Right cardiac atrium (tissue), 5 donors: Measurements from ENCODE around the gene C1RL. TPM values are rescaled to one million over a fixed set of nuclear protein-coding genes. Genes with fewer than 3 reads are reported as not detected.

Experiments
- ATAC-seq, 2 donors: fragments of 200-7000 bp; cut with Tn5 transposase; one replicate each; pipeline versions ENCODE4 v1.8.0 to v1.9.1; 2020; ENCODE audit warnings: moderate library complexity in 2 of 2, mild to moderate bottlenecking in 1 of 2
- DNase-seq, 3 donors: peaks; one replicate each; pipeline ENCODE4 v3.0.0-alpha.2; 2020
- H3K27ac ChIP-seq: one replicate; pipeline ENCODE4 v1.5.1; 2013; ENCODE audit warnings: mild to moderate bottlenecking, low read length, control low read depth, moderate library complexity
- H3K27me3 ChIP-seq: one replicate; pipeline ENCODE4 v1.6.1; 2013; ENCODE audit not compliant: control insufficient read depth, insufficient read depth
- H3K4me1 ChIP-seq: one replicate; pipeline ENCODE4 v1.6.1; 2013; ENCODE audit warnings: low read length; ENCODE audit not compliant: control insufficient read depth, insufficient read depth
- H3K4me3 ChIP-seq: one replicate; pipeline ENCODE4 v1.5.1; 2013; ENCODE audit warnings: low read length, control low read depth
- H3K9me3 ChIP-seq: one replicate; pipeline ENCODE4 v1.6.1; 2013; ENCODE audit warnings: low read length; ENCODE audit not compliant: control insufficient read depth
- WGBS: extraction: QIAGEN DNeasy Blood & Tissue Kit; methylation state at CpG from one replicate; pipeline ENCODE4 v1.1.7; 2013; 5-methylcytosine and 5-hydroxymethylcytosine counted together
- intact Hi-C, 4 donors: fragments of 100-400 bp; cut with DNase I; formaldehyde crosslinking; loops; one replicate each; pipeline versions ENCODE4 v1.11.0 to v1.14.0; 2022 to 2023
- polyA plus RNA-seq: library from polyadenylated mRNA; stranded (reverse); fragments of 200-250 nt; gene quantifications from one replicate; pipeline ENCODE4 v1.2.3, GENCODE V29; 2013
- total RNA-seq, 4 donors: library from RNA; stranded (reverse); fragmentation: NEBNext Ultra II Directional; extraction: Animal tissue kit (Norgen Biotek cat#: 25700); gene quantifications; one replicate each; pipeline ENCODE4 v1.2.1, GENCODE V29; 2021
- donor health status: healthy with polysubstance abuse.
- donor health status: DM: no; HTN: yes; CAD: no.
- donor health status: DM: no; HTN: no; CAD: no.
- donor health status: DM: no; HTN: yes; CAD: no; lungs with severe emphysema.
- donor health status: DM: yes; HTN: yes; CAD: no.

Gene C1RL
- total and polyA plus RNA-seq, 5 donors: 16.7 to 29.6 (median 19.0) TPM

DNA sequence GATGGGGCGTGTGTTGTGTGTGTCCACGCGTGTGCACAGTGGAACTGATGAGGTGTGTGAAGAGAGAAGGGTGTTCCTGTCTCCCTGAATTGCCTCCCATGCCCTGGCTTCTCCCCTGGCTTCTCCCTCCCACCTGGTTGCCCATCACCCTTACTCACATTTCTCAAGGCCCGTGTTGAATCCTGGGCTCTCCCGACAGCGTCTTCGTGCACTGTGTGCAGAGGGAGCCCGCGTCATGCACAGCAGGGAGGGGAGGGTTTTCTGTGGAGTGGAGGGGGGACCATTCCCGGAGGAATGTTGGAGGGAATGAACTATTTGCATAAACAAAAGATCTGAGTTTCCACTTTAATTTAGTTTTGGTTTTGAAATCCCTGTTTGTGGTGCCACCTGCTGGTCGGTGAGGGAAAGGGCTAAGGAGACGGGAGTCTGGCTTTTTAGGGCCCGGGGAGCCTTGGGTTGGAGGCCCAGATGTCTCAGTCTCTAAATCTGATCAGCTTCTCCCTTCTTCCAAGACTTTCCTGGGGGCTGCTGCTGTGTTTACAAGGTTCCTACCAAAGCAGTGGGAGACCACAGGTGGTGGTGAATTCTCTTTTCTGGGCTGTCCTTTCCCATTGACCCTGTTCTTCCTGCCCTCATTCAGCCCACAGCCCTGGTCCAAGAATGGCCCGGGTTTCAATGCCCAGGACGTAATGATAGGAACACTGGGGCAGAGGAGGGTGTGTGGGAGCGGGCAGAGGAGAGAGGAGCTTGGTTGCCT is 16.6 kb downstream of the C1RL start, which contains the start of gene C1R:
Gene C1R, minus strand, starts transcription at position 217 of the 757 bp plus-strand sequence. Its CDS starts 57 bp downstream, at position 160.
- H3K9me3 ChIP-seq: no peaks in the 10 kb centered on the region
- H3K27me3 ChIP-seq: no peaks in the 10 kb centered on the region
- intact Hi-C loops: no loop called here
- peak within 1 kb of the TSS; percentile 64 for H3K27ac ChIP-seq
- H3K4me3 ChIP-seq: peak within 1 kb of the TSS; percentile 42
- whole genome bisulfite sequencing: 20% methylated on average over 16 of the region's 16 CpGs
- peak; percentile 82 to 92 (median 90) for DNase-seq
- peak; percentile 85 to 89 for ATAC-seq
- H3K4me1 ChIP-seq: no peaks in the 10 kb centered on the region

DNA sequence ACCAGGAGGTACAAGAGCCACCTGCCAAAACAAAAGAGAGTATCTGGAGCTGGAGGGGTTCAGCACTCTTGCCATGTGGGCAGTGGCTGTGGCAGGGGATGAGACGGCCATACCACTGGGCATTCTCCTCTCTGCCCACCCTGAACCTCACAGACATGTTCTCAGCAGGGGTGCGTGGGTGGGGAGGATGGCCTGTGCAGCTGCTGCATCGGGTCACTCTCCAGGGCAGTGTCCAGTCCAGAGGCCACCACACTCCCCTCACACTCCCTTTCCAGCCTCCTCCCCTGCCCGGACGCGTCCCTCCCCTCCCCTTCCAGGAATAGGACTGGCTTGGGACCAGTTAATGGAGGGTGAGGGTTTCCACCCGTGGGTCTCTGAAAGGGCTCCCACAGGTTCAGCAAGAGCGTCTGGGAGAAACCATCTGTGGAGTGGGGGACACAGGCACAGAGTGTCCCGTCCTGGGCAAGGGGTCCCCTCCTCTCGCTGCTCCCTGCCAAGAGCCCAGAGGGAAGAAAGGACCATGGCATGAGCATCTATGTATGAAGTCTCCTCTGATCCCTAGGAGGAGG is 17.3 kb downstream of the C1RL start:
- no peaks in the 10 kb centered on the region for H3K9me3 ChIP-seq
- ATAC-seq (peak; percentile 85), DNase-seq (peak; percentile 73 to 86 (median 79))
- no peaks in the 10 kb centered on the region for H3K4me1 ChIP-seq
- 25% methylated on average over 10 of the region's 10 CpGs for WGBS
- H3K4me3 ChIP-seq: peak overlapping the region; percentile 42
- no peaks in the 10 kb centered on the region for H3K27me3 ChIP-seq
- intact Hi-C loops: no loop called here
- peak overlapping the region; percentile 64 for H3K27ac ChIP-seq

DNA sequence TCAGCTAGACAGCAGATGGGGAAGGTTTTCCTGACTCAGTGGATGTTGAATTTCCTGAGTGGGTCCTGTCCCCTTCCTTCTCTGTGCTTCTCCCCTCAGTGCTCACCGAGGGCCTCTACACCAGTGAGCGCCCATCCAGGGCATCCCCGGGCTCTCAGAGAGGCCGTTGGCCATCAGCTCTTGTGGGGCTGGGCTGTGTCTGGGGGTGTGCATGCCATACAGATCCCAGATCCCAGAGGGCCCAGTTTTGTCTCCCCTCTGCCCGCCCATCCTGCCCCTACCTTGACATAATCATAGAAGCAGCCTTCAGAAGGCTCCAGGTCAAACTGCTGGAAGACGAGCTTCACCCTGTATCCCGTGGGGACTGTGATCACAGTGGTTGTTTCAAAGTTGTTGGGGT is 17.8 kb downstream of the C1RL start:
- H3K9me3 ChIP-seq: no peaks in the 10 kb centered on the region
- H3K4me3 ChIP-seq: peak overlapping the region; percentile 42
- WGBS: 78% methylated on average over 7 of the region's 7 CpGs
- H3K27ac ChIP-seq: no peak overlapping the region
- H3K4me1 ChIP-seq: no peaks in the 10 kb centered on the region
- intact Hi-C loops: no loop called here
- DNase-seq (no peak), ATAC-seq (no peak)
- no peaks in the 10 kb centered on the region for H3K27me3 ChIP-seq

DNA sequence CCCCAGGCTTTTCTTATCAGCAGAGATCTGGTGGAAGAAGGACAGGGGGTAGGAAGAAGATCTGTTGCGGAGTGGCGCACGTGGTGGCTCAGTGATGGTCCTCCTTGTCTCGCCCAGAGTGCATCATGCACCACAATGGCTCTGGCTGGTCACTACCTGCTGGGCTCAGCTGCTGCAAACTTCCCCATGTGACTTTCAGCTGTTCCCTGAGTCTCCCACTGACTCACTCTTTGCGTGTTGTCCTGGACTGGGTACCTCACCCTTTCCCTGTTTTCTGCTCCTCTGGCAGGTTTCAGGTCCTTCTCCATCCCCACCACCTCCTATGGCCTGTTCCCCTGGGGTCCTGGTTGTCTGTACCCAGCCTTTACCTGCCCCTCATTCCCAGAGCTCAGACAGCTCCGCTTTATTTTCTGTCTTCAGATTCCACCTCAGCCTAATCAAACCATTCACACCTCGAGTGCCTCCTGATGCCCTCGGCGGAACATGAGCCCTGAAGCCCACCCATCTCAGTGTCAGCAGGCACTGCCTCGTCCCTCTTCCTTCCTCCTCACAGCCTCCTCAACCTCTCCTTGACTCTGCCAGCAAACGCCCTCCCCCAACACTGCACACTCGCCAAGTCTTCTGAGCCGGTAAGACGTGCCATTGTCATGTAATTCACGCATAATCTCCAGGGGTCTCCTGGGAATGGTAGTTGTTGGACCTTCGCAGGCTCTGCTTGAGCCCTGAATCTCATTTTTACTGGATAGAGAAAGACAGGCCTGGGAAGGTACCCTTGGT is 18.6 kb downstream of the C1RL start:
- ATAC-seq (no peak), DNase-seq (no peak)
- Histone ChIP-seq H3K9me3 (no peaks in the 10 kb centered on the region), H3K4me1 (no peaks in the 10 kb centered on the region), H3K27ac (no peak overlapping the region), H3K4me3 (no peak overlapping the region), H3K27me3 (no peaks in the 10 kb centered on the region)
- WGBS: 69% methylated on average over 16 of the region's 16 CpGs
- intact Hi-C loops: no loop called here

DNA sequence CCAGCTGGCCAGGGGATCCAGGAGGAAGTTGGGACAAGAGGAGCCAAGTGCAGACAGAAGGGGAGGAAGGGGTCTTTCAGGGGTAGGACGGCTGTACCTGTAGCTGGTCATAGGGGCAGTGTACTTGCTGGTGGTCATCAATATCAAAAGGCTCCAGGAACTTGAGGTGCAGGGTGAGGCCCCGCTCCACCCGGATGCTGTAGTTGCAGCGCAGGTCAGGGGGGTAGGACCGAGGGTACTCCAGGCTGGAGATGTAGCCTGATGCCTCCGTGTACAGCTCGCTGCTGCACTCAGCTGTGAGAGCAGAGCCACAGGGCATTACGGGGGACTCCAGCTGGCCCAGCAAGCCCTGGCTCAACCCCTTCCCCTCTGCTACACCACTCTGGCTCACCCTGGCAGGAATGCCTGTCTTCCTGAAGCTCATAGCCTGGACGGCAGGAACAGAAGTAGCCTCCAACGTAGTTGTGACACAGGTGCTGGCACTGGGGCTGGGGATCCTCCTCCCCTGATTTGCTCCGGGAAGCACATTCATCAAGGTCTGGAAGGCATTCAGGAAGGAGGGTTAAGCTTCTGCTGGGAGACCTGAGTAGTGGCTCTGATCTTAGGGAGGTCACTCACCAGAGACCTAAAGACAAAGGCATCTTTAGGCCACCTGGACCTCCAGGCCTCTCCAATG is 19.7 kb downstream of the C1RL start:
- no peak for DNase-seq
- 87% methylated on average over 11 of the region's 11 CpGs for WGBS
- H3K9me3 ChIP-seq: no peaks in the 10 kb centered on the region
- no peak overlapping the region for H3K4me3 ChIP-seq
- H3K27me3 ChIP-seq: no peaks in the 10 kb centered on the region
- intact Hi-C loops: no loop called here
- no peaks in the 10 kb centered on the region for H3K4me1 ChIP-seq
- H3K27ac ChIP-seq: no peak overlapping the region
- ATAC-seq: no peak

DNA sequence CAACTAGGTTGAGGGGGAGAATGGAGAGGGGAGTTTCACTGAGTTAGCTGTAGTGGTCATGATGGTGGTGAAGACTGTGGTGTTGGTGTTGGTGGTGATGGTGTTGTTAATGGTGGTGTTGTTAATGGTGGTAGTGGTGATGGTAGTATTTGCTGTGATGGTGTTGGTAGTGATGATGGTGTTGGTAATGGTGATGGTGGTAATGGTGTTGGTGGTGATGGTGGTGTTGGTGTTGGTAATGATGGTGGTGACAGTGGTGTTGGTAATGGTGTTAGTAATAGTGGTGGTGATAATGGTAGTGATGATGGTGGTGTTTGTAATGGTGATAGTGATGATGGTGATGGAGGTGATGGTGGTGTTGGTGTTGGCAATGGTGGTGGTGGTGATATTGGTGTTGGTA is 25.9 kb downstream of the C1RL start:
- intact Hi-C loops: no loop called here
- Histone ChIP-seq H3K4me3 (no peak overlapping the region), H3K4me1 (no peaks in the 10 kb centered on the region), H3K9me3 (no peaks in the 10 kb centered on the region), H3K27me3 (no peaks in the 10 kb centered on the region), H3K27ac (no peak overlapping the region)
- ATAC-seq (no peak), DNase-seq (no peak)

DNA sequence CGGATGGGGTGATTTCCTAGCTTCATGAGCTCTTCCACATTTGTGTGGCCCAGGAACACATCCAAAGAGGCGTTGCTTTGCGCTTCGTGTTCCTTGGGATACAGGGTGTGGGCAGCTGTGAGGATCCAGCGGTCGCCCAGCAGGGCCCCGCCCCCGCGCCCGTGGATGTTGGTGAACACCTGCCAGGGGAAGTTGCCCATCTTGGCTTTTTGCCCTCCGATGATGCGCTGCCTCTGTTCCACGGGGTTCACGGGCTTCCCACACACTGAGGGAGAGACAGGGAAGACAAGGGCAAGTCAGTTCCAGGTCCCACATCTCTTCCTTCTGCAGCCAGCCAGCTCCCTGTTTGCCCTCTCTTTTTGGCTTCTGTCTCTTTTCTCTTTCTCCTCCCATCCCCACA is 28.0 kb downstream of the C1RL start:
- intact Hi-C loops: no loop called here
- Histone ChIP-seq H3K27me3 (no peaks in the 10 kb centered on the region), H3K9me3 (no peaks in the 10 kb centered on the region), H3K4me1 (no peaks in the 10 kb centered on the region), H3K27ac (no peak overlapping the region), H3K4me3 (no peak overlapping the region)
- DNase-seq (peak in 1 of 3 donors; percentile 72), ATAC-seq (no peak)
- 87% methylated on average over 14 of the region's 14 CpGs for WGBS

DNA sequence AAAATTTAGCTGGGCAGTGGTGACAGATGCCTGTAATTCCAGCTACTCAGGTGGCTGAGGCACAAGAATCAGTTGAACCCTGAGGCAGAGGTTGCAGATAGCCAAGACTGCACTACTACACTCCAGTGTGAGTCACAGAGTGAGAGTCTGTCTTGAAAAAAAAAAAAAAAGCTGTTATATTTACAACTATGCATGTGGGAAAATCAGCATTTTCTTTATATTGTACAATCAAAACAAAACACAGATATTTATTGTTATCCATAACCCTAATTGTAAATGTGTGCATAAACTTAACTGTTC is 29.2 kb downstream of the C1RL start:
- Histone ChIP-seq H3K27me3 (no peaks in the 10 kb centered on the region), H3K4me3 (no peak overlapping the region), H3K9me3 (no peaks in the 10 kb centered on the region), H3K27ac (peak overlapping the region; percentile 50), H3K4me1 (no peaks in the 10 kb centered on the region)
- ATAC-seq: peak; percentile 54 to 55
- DNase-seq: no peak
- intact Hi-C loops: no loop called here

DNA sequence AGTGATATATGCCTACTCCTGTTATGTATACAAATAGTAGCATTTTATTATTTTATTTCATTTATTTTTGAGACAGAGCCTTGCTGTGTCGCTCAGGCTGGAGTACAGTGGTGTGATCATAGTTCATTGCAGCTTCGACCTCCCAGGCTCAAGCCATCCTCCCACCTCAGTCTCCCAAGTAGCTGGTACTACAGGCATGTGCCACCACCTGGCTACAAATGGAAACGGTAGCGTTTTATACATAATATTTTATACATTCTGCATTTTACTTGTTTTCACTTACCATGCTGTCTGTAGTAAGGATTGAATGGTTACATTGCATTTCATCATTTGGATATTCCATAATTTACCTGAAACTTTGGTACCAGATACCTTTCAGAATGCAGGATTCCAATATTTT is 30.9 kb downstream of the C1RL start:
- Histone ChIP-seq H3K4me1 (no peaks in the 10 kb centered on the region), H3K4me3 (no peak overlapping the region), H3K27me3 (no peaks in the 10 kb centered on the region), H3K27ac (no peak overlapping the region), H3K9me3 (no peaks in the 10 kb centered on the region)
- ATAC-seq (no peak), DNase-seq (no peak)
- intact Hi-C loops: no loop called here
- 77% methylated on average over 4 of the region's 4 CpGs for WGBS

DNA sequence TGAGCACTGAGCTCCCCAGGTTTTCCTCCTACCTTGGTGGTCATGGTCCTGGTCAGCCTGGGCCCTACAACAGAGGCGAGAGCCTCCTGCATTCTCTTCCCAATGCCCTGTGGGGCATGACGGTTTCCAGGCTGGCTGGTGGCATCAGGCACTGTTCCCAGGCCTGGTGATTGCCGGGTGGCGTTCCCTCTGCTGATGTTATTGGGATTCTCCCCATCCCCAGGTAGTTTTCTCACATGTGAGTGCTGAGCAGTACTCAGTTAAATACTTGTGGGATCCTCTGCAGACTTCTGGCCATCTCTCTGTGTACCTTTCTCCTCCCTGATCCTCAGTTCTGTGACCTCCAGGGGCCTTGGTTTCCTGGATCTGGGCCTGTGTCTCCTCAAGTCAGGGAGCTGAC is 32.5 kb downstream of the C1RL start:
- no peak overlapping the region for H3K4me3 ChIP-seq
- no peak for DNase-seq
- 91% methylated on average over 4 of the region's 4 CpGs for WGBS
- intact Hi-C loops: no loop called here
- H3K27ac ChIP-seq: no peak overlapping the region
- no peaks in the 10 kb centered on the region for H3K4me1 ChIP-seq
- ATAC-seq: no peak
- no peaks in the 10 kb centered on the region for H3K9me3 ChIP-seq
- H3K27me3 ChIP-seq: no peaks in the 10 kb centered on the region

DNA sequence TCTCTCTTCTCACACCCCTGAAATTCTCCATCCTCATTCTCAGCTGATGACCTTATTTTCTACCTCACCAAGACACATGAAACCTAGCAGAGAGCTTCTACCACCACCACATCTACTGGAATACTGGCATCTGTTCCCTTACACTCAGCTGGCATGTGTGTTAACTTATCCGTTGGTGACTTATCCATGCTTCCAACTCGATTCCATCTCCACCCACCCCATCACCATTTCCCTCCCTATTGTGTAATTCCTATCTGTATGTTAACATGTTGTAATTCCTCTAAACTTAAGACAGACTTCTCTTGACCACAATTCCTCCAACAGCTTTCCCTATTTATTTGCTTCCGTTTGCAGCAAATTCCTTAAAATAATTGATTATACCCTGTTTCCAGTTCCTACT is 33.1 kb downstream of the C1RL start:
- no peak for ATAC-seq
- 70% methylated on average over 3 of the region's 3 CpGs for WGBS
- no peaks in the 10 kb centered on the region for H3K27me3 ChIP-seq
- H3K4me1 ChIP-seq: no peaks in the 10 kb centered on the region
- intact Hi-C loops: no loop called here
- no peak overlapping the region for H3K27ac ChIP-seq
- DNase-seq: no peak
- H3K4me3 ChIP-seq: no peak overlapping the region
- H3K9me3 ChIP-seq: no peaks in the 10 kb centered on the region
